NCI-H2227 (cell line): ENCODE data around the gene MRPL22.
"Not testable (repeated sequence)": the region's sequence is repeated elsewhere in the genome, so short reads cannot be mapped to it uniquely, and the experiment has no call there.

Source experiments
- DNase-seq: peaks from one replicate; lab custom pipeline; 2025; ENCODE audit not compliant: unreplicated experiment; lab: John Stamatoyannopoulos, UW

MRPL22 gene

GRCh38 chr5:154940772-154941620 is at the start of gene MRPL22:
MRPL22 (plus strand) TSS chr5:154941073; CDS start chr5:154941111, 38 bp downstream.
- DNase-seq: peak; percentile 93

- no peak for DNase-seq
These were observed 48.5 kb upstream of the MRPL22 start for GRCh38 chr5:154892369-154892771.

GRCh38 chr5:154893381-154893780 is 47.5 kb upstream of the MRPL22 start:
- DNase-seq: no peak

DNA sequence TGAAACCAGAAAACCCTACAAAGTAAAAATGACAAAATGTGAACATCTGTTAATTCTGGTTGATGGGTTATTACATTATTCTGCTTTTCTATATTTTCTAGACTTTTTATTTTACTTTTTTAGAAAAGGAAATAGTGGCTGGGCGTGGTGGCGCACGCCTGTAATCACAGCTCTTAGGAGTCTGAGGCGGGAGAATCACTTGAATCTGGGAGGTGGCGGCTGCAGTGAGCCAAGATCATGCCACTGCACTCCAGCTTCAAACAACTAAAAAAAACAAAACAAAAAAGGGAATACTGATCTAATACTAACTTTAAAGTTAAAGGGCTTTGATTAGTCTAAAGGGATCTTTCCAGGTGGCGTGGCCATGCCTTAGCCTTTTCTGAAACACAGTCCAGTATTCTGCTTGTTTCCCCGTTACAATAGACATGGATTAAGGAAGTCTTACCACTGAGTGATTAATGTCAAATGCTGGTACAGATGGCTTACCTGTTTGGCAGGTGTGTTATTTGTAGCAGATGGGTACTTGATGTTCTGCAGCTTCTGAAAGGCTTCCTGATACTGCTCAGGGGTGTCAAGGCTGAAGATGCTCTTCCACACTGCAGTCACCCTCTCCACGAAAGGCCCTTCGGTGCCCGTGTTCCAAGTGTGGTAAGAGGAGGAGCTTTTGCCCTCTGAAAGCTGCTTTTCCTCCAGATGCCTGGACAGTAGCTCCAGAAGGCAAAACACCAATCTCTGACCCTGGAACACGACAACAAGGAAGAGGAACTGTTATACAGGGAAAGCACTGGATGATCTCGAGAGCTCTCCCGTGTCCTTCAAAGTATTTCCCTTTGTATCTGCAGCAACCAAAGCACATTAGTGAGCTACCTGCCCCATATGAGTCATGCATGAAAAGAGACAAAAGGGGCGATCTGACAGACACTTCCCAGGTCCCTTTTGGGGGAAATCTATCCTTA is 45.0 kb upstream of the MRPL22 start:
- no peak for DNase-seq

- DNase-seq: no peak
These were observed 44.2 kb upstream of the MRPL22 start for GRCh38 chr5:154896562-154897165.

DNA sequence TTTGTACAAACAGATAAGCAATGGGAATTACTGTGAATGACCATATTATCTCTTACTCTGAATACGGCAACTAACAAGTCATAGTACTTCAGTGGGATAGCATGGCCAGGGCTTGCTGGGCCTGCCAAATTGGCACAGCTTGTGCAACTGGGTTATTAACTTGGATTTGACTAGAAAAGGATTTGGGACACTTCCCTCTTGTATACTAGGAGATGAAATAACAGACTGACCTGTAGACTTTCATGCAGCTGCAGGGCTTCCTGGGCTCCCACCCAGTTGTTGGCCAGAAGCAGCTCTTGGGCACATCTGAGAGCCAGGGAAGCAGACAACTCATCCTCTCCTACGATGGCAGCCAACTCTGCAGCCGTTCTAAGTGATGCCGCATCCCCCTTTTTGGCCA is 42.7 kb upstream of the MRPL22 start:
- DNase-seq: no peak

DNA sequence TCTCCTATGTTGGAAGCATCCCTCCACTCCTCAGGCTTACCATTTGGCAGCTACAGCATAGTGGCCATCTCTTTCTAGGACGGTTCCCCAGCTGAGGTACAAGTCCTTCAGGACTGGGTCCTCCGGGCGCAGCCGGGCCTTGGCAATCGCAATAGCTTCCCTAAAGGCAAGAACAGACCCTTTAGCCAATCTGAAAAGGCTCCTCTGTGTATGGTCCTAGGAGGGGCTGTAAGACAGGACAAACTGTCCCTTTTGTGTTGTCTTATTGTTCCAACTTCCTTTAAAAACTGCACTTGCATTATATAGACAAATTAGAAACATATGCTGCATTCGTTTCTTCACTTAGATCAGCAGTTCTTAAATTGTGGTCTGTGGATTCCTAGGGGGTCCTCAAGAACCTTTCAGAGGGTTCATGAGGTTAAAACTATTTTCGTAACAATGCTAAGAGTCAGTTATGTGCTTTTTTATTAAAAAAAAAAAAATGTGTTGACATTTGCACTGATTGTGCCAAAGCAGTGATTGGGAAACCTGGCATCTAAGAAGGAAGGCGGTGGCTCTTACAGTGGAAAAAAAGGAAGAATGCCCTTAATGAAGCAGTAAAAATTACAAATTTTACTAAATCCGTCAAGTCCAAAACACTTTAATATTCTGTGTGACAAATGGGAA is 41.6 kb upstream of the MRPL22 start:
- no peak for DNase-seq

DNA sequence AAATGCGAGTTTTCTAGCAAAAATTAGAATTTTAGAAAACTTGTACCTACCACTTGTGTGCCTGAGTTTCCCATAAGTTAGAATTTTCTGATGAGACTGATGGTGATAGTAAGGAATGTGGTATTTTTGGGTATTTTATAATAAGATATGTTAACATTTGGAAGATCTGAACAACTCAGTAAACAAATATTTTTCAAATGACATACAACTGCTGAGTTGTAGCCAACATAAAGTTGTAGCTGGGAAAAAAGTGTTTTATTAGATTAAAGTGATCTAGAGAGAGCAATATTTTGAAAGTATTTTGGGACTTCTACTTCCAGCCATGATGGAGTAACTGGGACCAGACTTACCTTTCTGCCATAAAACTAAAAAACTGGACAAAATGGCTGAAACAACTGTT is 40.8 kb upstream of the MRPL22 start:
- DNase-seq: no peak

- DNase-seq: no peak
These were observed 39.6 kb upstream of the MRPL22 start for GRCh38 chr5:154901276-154901675.

- no peak for DNase-seq
These were observed 39.0 kb upstream of the MRPL22 start for GRCh38 chr5:154901913-154902312.

DNA sequence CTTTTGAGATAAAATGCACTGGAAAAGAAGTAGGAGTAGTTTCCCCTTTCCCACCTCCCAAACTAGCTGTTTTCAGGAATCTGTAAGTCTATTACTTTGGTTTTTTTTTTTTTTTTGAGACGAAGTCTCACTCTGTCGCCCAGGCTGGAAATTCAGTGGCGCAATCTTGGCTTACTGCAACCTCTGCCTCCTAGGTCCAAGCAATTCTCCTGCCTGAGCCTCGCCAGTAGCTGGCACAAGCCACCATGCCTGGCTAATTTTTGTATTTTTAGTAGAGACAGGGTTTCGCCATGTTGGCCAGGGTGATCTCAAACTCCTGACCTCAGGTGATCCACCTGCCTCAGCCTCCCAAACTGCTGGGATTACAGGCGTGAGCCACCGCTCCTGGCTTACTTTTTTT is 35.3 kb upstream of the MRPL22 start:
- not testable (repeated sequence) for DNase-seq

DNA sequence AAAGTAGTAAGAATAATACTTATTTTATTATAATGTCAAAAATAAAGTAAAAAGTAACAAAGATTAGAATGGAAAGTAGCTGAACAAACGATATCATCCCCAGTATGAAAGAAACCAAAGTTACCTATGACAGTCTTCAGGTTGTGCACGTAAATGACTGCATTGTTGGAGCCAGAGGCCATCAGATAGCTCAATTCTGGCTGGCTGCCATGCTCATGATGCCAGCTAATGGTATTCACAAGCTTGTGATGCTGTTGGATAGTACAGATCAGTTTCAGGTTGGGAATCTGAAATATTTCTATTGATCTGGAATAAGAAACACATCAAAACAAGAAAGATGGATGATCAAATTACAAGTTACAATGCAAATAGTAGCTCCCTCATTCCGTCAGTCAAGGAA is 24.0 kb upstream of the MRPL22 start:
- no peak for DNase-seq

GRCh38 chr5:154917757-154918156 is 23.1 kb upstream of the MRPL22 start:
- DNase-seq: no peak

DNA sequence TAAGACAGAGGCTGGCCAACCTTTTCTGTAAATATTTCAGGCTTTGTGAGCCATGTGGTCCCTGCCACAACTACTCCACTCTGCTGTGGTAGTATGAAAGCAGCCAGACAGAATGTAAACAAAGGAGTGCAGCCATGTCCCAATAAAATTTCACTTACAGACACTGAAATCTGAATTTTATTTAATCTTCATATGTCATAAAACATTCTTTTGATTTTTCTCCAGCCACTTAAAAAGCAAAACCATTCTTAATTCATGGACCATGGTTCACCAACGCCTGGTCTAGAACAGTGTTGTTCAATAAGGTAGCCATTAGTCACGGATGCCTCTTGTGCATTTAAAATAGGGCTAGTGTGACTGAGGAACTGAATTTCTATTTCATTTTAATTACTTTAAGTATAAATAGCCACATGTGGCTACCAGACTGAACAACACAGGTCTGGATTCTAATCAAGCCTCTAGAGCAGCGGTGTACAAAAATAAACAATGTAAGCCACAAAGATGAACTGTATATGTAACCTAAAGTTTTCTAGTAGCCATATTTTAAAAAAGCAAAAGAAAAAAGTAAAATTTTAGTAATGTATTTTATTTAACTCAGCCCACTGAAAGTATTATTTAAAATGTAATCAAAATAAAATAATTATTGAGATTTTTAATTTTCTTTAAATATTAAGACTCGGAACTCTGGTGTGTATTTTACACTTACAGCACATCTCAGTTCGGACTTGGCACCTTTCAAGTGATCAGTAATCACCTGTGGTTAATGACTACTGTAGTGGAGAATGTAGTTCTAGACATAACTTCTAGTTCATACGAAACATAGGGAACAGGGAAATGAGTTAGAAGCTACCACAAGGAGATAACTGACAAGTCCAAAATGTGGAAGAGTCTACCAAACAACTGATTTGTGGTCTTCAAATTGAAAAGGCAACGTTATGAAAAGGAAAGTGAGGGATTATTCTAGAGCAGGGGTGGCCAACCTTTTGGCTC is 17.1 kb upstream of the MRPL22 start:
- DNase-seq: no peak

DNA sequence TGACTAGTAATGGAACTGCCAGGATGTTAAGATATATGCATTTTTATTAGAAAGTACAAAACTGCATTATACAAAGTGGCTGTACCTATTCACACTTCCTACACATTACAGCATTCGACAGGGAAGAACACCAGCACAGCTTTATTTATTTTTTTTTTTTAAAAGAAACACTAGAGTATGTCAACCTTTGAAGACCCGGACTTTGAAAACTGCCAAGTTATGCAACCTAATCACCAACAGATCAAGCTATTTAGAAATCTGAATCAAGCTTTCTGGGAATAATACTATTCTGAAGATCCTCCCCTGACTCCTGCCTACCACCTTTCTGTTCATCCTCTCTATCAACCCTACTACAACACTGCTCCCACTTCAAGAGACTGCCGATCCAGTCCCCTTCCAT is 7.3 kb upstream of the MRPL22 start:
- no peak for DNase-seq

DNA sequence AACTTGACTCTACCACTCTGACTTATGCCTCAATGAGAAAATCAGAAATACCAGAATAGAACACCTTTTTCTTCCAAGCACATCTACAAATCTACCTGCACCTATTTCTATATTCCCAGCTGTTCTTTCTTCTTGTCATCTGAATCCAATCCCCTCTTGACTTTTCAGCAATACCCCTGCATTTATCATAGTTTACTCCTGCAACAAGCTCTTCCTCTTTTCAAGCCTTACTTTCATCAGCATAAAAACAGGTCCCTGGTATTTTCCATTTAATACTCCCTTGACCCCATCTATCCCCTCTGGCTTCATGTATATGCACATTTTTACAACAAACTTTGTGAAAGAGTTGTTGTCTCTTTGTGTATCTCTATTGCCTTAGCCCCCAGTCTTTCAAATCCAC is 6.0 kb upstream of the MRPL22 start:
- DNase-seq: no peak

- no peak for DNase-seq
These were observed 3.6 kb upstream of the MRPL22 start for GRCh38 chr5:154937186-154937717.

DNA sequence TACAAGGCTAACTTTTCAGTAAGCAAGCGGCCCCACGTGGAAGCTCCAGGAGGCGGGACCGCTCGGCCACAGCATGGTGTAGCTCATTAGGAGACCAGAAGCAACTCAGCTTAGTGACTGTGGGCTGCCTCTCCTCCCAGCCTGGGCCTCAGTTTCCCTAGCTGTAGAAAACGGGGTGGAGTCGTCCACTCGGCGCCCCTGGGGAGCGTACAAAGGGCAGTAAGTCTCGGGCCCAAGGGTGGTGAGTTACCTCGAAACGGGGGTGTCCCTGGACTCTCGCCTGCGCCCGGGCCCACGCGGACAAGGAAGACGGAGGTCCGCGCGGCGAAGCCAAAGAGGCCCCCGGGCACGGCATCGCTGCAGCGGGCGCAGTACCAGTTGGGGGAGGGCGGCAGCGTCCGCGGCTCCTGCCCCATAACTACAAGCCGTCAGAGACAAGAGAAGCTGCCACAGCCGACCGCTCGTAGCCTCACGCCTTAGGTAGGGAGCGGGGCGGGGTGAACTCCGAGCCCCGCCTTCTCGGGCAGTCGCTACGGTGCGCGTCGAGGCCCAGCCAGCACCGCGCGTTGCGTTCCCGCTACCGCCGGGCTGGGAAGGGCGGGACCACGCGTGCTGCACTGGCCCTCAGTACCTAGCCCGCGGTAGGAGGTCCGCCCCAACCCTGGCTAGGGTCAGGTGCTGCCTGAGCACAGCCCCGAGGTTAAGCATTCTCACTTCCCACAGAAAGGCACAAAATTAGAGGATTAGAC is 3.0 kb upstream of the MRPL22 start, which contains the start of gene GEMIN5:
TSS of gene GEMIN5 (minus strand) at position 494 of the 749 bp plus-strand sequence. CDS start at position 416, 78 bp downstream.
- peak; percentile 91 for DNase-seq

GRCh38 chr5:154939387-154939786 is 1.5 kb upstream of the MRPL22 start:
- DNase-seq: not testable (repeated sequence)
